ENCODE measurements around the gene RPN1. TPM values are rescaled to one million over a fixed set of nuclear protein-coding genes. Genes with fewer than 3 reads are reported as not detected.

The RPN1 gene
- total RNA-seq, 3 donors from 2014 or later = 189 to 209 (median 195) TPM

GRCh38 chr3:128572013-128572412 lies 78.6 kb downstream of the RPN1 start:
- no peak for DNase-seq
- Mint-ChIP-seq H3K27me3 (ENCODE audit: low read depth) (peaks cover 25% of the 10 kb centered on the region), H3K9me3 (no peaks in the 10 kb centered on the region), H3K4me1 (ENCODE audit: low read depth) (peaks cover 18% of the 10 kb centered on the region), H3K4me3 (no peak overlapping the region), H3K36me3 (ENCODE audit: insufficient read depth) (no peaks in the 10 kb centered on the region)
- no peak for ATAC-seq

Other genes with a start within 250 kb of the RPN1 start
- not detected for gene DNAJB8, start 183.9 kb downstream of the RPN1 start, total RNA-seq
- 10 to 100 TPM in 2 of 3 donors, 1 to 10 TPM in 1; 2.3 to 13.7 (median 12.2) TPM for gene GATA2, start 157.6 kb downstream of the RPN1 start, total RNA-seq
- 100 to 1,000 TPM; 358 to 449 (median 407) TPM for gene RAB7A, start 75.4 kb upstream of the RPN1 start, total RNA-seq
- 10 to 100 TPM; 60.0 to 71.1 (median 60.6) TPM for gene ACAD9, start 228.8 kb upstream of the RPN1 start, total RNA-seq

Measured in activated T-cell treated with anti-CD3 and anti-CD28 coated beads, Interleukin-2, amount 50 U/mL, for 4 hours (primary cell).